GM12874 (cell line): ENCODE measurements around the gene ETV3.
A peak's percentile ranks its signal among the peaks of the same experiment; 100 is the strongest.

Source experiments
- CTCF ChIP-seq: IDR thresholded peaks from 2 replicates; pipeline ENCODE4 v1.5.1; 2011; ENCODE audit warnings: low read depth, mild to moderate bottlenecking, control low read depth, low read length, moderate library complexity; ENCODE audit not compliant: insufficient read depth

The ETV3 gene

GRCh38 chr1:157176591-157177121, 38.5 kb upstream of the ETV3 start:
- no peak for TF ChIP-seq CTCF

GRCh38 chr1:157176016-157176415, 37.8 kb upstream of the ETV3 start:
- TF ChIP-seq CTCF: no peak

- no peak for TF ChIP-seq CTCF
Measured at GRCh38 chr1:157173900-157174410, 35.8 kb upstream of the ETV3 start.

- peak; percentile 28; the same call in 1 of the 2 replicates for TF ChIP-seq CTCF
Measured at GRCh38 chr1:157171903-157172503, 33.8 kb upstream of the ETV3 start.

GRCh38 chr1:157170677-157171515, 32.7 kb upstream of the ETV3 start:
- peak; percentile 60 for TF ChIP-seq CTCF

- TF ChIP-seq CTCF: no peak
Measured at GRCh38 chr1:157168015-157168414, 29.8 kb upstream of the ETV3 start.

- TF ChIP-seq CTCF: no peak
Measured at GRCh38 chr1:157167437-157167836, 29.2 kb upstream of the ETV3 start.
